ENCODE measurements around the gene ZNFX1.

ZNFX1 gene

GRCh38 chr20:49320460-49320859, 42.6 kb upstream of the ZNFX1 start:
- Histone ChIP-seq H3K79me2 (ENCODE audit: insufficient read depth, low read depth) (no peaks in the 10 kb centered on the region), H3K9ac (no peak overlapping the region), H2AFZ (ENCODE audit: low read depth) (no peak overlapping the region), H3K4me1 (ENCODE audit: low read depth, poor library complexity, severe bottlenecking) (peaks cover 16% of the 10 kb centered on the region), H3K4me3 (IDR thresholded peaks at IDR 0.05; ENCODE audit: insufficient read depth, low read depth, low read length) (no peak overlapping the region), H3K27ac (no peak overlapping the region), H3K36me3 (ENCODE audit: insufficient read depth) (no peaks in the 10 kb centered on the region), H3K27me3 (ENCODE audit: insufficient read depth, low read depth) (no peaks in the 10 kb centered on the region; the same call in 1 of the 2 replicates), H4K20me1 (ENCODE audit: insufficient read depth) (no peaks in the 10 kb centered on the region), H3K4me2 (no peak overlapping the region)
- TF ChIP-seq CTCF (conservative IDR thresholded peaks at IDR 0.05; ENCODE audit: low read depth, low read length): 0 out of 2 replicates have a peak, but pooled peaks have one; percentile 21

- no peaks in the 10 kb centered on the region for H4K20me1 ChIP-seq (ENCODE audit: insufficient read depth)
- H3K27me3 ChIP-seq (ENCODE audit: insufficient read depth, low read depth): no peaks in the 10 kb centered on the region; the same call in 1 of the 2 replicates
- H2AFZ ChIP-seq (ENCODE audit: low read depth): no peak overlapping the region
- no peak for TF ChIP-seq CTCF (conservative IDR thresholded peaks at IDR 0.05; ENCODE audit: low read depth, low read length)
- H3K79me2 ChIP-seq (ENCODE audit: insufficient read depth, low read depth): no peaks in the 10 kb centered on the region
- H3K36me3 ChIP-seq (ENCODE audit: insufficient read depth): no peaks in the 10 kb centered on the region
- no peak overlapping the region for H3K9ac ChIP-seq
- H3K27ac ChIP-seq: no peak overlapping the region
- H3K4me1 ChIP-seq (ENCODE audit: low read depth, poor library complexity, severe bottlenecking): peaks cover 15% of the 10 kb centered on the region
- H3K4me3 ChIP-seq (IDR thresholded peaks at IDR 0.05; ENCODE audit: insufficient read depth, low read depth, low read length): no peak overlapping the region
- no peak overlapping the region for H3K4me2 ChIP-seq
Observed at GRCh38 chr20:49319208-49319809, 41.5 kb upstream of the ZNFX1 start.

GRCh38 chr20:49318430-49319207, 40.8 kb upstream of the ZNFX1 start:
- H3K4me3 ChIP-seq (IDR thresholded peaks at IDR 0.05; ENCODE audit: insufficient read depth, low read depth, low read length): no peak overlapping the region
- TF ChIP-seq CTCF (conservative IDR thresholded peaks at IDR 0.05; ENCODE audit: low read depth, low read length): no peak
- H3K9ac ChIP-seq: no peak overlapping the region
- peaks cover 8% of the 10 kb centered on the region for H3K4me1 ChIP-seq (ENCODE audit: low read depth, poor library complexity, severe bottlenecking)
- no peaks in the 10 kb centered on the region for H3K36me3 ChIP-seq (ENCODE audit: insufficient read depth)
- H3K27ac ChIP-seq: no peak overlapping the region
- H3K27me3 ChIP-seq (ENCODE audit: insufficient read depth, low read depth): no peaks in the 10 kb centered on the region; the same call in 1 of the 2 replicates
- no peak overlapping the region for H3K4me2 ChIP-seq
- no peak overlapping the region for H2AFZ ChIP-seq (ENCODE audit: low read depth)
- H4K20me1 ChIP-seq (ENCODE audit: insufficient read depth): no peaks in the 10 kb centered on the region
- H3K79me2 ChIP-seq (ENCODE audit: insufficient read depth, low read depth): no peaks in the 10 kb centered on the region

GRCh38 chr20:49318091-49318429, 40.2 kb upstream of the ZNFX1 start:
- no peaks in the 10 kb centered on the region for H4K20me1 ChIP-seq (ENCODE audit: insufficient read depth)
- H3K9ac ChIP-seq: no peak overlapping the region
- H3K79me2 ChIP-seq (ENCODE audit: insufficient read depth, low read depth): no peaks in the 10 kb centered on the region
- no peak overlapping the region for H3K4me3 ChIP-seq (IDR thresholded peaks at IDR 0.05; ENCODE audit: insufficient read depth, low read depth, low read length)
- TF ChIP-seq CTCF (conservative IDR thresholded peaks at IDR 0.05; ENCODE audit: low read depth, low read length): no peak
- H3K4me1 ChIP-seq (ENCODE audit: low read depth, poor library complexity, severe bottlenecking): peaks cover 2% of the 10 kb centered on the region
- no peak overlapping the region for H3K27ac ChIP-seq
- no peaks in the 10 kb centered on the region; the same call in 1 of the 2 replicates for H3K27me3 ChIP-seq (ENCODE audit: insufficient read depth, low read depth)
- H3K36me3 ChIP-seq (ENCODE audit: insufficient read depth): no peaks in the 10 kb centered on the region
- H3K4me2 ChIP-seq: no peak overlapping the region
- no peak overlapping the region for H2AFZ ChIP-seq (ENCODE audit: low read depth)

All from KMS-11 (cell line).